Measurements from ENCODE around the gene SEMA3C. TPM values are rescaled to one million over a fixed set of nuclear protein-coding genes. Genes with fewer than 3 reads are reported as not detected.
"Not testable (repeated sequence)": the region's sequence is repeated elsewhere in the genome, so short reads cannot be mapped to it uniquely, and the experiment has no call there.

Gene SEMA3C
- polyA plus RNA-seq, 4 donors = 25.9 to 36.1 (median 32.3) TPM

DNA sequence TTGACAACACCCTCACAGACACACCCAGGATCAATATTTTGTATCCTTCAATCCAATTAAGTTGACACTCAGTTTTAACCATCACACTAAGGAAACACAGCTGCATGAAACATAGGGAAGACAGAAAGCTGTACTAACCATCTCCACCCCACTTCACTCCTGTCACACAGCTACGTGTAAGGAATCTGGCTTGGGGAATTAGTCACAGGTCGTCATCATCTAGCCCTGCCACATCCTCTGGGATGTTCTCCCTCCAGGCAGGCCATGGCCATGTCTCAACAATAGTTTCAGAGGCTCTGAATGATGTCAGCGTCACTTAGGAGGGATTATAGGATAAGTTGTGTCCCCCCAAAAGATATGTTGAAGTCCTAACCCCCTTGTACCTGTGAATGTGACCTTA, 10.8 kb upstream of the SEMA3C start:
- DNase-seq (ENCODE audit: low read depth in 4 of 4, low spot score in 2 of 4) = no peak

DNA sequence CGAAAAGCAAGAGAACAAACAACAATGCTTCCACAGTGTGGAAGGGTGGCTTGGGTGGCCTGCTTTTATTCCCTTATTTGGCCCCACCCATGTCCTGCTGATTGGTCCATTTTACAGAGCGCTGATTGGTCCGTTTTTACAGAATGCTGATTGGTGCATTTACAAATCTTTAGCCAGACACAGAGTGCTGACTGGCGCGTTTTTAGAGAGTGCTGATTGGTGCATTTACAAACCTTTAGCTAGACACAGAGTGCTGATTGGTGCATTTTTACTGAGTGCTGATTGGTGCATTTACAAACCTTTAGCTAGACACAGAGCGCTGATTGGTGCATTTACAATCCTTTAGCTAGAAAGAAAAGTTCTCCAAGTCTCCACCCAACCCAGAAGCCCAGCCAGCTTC, 8.1 kb upstream of the SEMA3C start:
- DNase-seq (ENCODE audit: low read depth in 4 of 4, low spot score in 2 of 4) = not testable (repeated sequence)

DNA sequence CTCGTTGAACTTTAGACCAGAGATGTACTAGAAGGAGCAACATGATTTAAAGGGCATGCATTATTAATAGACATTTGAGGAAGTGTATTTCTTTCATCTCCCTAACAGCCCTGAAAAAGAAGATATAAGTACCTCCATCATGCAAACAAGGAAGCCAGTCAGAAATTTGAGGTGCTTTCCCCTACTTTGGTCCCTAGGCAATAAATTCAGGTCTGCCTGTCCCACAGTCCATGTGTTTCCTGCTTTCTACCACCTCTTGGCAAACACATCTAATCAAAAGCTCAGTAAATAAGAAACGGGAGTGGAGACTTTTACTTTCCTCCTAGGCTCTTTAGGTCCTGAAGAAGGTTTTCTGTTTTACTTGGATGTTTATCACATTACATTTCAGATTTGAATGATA, 5.2 kb upstream of the SEMA3C start:
- no peak for DNase-seq (ENCODE audit: low read depth in 4 of 4, low spot score in 2 of 4)

DNA sequence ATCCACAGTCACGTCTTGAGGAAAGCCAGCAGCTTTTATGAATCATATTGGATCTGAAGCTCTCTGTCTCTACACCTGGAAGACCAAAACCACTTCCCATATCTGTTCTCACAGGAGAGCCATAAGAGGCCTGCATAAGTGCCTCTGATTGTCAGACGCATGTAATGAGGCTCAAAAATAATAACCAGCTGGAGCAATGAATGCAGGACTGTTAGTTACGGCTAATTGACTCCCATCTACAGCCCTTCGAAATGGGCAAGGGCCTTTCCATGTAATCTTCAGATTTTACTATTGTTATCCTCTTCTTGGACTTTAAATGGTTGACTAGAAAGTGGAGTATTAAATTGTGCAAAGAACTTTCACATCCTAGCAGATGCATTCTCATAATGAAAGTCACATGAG, 4.4 kb upstream of the SEMA3C start:
- DNase-seq (ENCODE audit: low read depth in 4 of 4, low spot score in 2 of 4) = no peak

DNA sequence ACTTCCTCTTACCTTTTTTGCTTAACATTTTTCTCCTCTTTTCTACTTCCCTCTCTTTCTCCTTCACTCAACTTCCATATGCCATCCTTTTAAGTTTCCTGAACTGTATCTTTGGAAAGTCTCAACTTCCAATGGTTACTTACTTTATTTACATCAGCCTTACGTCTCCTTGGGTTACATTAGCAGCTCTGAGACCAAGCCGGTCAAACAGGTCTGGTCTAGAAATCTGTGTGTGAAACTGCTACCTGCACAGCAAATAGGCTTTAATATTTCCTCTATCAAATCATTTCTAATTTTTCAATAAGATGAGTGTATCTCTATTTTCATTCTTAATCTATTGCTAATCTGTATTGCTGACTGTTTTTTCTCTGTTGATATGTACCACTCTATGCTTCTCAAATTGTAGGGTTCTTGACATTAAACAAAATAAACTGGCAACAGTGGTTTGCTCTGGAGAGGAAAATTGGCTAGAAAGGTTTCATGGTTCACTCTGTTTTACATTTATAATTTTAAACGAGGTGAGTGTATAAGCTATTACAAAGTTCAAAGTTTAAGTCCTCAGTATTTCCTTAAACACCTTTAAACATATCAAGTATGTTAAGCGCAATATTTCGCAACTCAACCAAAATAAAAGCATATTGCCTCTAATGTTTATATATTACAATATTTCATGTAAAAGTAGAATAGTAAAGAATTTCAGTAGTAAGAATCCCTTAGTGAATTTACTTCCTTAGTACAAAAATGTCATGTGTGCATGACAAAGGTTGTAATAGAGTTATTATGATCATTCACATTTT, 3.6 kb upstream of the SEMA3C start:
- DNase-seq (ENCODE audit: low read depth in 4 of 4, low spot score in 2 of 4) = no peak

DNA sequence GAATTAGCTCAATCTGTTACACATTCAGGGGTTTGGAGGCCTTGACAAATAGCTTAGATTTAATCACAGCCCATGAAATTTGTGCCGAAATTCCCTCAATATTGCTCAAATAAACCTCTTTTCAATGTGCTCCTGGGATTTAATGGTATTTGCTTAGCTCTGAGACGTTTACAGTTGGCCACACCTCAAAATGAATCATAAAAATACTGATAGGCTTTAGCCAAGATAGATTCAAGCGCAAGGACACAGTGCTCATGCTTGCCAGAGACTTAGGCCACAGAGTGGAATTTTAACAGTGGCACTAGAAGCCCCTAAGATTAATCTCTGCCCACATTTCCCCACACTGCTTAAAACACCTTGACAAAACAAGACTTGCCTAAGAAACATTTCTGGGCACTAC, 2.3 kb upstream of the SEMA3C start:
- no peak for DNase-seq (ENCODE audit: low read depth in 4 of 4, low spot score in 2 of 4)

DNA sequence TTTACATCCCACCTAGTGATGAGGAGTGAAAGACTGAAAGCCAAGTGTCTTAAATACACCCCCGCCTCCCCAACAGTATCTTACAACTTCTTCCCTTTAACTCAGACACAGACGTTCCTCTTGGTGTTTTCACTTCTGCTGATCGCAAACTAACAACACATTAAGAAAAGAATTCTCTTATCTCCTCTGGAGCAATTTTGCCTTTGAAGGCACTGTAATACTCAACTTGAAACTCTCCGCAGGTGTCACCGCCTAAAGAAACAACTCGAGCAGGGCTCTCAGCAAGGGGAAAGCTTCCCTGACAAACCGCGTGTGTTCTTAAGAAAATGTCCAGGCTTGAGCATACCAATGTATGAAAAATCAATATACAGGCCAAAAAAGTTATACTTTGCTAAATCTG, 452 bp downstream of the SEMA3C start:
- DNase-seq (ENCODE audit: low read depth in 4 of 4, low spot score in 2 of 4) = no peak

DNA sequence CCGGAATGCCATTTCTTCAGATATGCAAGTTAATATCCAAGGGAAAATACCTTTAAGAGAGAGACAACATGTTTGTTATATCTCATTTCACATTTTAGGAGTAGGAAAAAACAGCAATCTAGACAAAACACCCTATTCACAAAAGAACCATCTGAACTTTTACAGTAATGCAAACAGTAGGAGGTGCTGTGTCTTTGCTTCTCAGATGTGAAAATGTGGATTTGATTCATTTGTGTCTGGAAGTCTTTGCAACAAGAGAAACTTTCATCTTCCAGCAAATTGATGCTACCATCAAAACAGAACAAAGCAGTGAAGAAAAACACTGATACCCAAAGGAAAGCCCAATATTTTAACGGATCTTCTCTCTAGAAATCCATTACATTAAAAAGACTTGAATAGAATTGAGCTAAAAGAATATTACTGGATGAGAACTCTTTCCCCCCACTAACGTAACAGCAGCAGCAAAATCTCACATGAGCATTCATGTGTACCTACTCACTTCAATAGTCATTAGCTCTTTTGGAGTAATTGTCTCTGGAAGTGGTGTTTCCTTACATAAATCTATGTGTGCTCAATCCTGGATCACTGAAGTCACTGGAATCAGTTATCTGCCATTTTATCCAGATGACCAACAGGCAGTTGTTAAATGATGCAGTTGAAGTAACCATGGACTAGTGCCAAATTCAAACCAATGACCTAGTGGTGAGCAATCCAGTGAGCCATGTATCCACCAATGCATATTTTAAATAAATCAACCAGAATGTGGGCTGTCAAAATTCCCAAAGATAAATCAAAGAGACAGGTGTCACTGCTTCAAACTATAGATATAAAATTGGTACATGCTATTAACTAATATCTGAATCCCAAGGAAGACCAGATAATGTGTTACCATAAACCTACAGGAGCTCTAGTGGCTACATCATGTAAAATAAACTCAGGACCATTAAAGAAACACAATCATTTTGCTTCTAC, 1.8 kb downstream of the SEMA3C start:
- no peak for DNase-seq (ENCODE audit: low read depth in 4 of 4, low spot score in 2 of 4)

DNA sequence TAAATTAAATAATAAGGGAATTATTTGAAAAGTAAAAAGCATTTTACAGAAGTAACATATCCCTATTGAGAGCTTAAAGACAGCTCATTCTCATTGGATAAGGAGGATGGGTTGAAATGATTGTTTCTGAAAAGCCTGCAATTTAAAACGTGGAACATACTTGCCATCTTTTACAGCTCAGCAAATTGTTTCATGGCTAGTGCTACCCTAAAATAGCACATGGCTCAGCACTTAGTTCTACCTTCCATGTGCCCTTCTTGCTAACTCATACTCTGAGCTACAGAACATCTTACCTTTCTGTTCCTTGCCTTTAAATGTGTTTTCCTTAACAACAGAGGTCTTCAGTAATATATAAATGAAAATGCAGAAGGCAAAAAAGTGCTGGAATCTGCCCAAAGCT, 8.6 kb downstream of the SEMA3C start:
- no peak for DNase-seq (ENCODE audit: low read depth in 4 of 4, low spot score in 2 of 4)

DNA sequence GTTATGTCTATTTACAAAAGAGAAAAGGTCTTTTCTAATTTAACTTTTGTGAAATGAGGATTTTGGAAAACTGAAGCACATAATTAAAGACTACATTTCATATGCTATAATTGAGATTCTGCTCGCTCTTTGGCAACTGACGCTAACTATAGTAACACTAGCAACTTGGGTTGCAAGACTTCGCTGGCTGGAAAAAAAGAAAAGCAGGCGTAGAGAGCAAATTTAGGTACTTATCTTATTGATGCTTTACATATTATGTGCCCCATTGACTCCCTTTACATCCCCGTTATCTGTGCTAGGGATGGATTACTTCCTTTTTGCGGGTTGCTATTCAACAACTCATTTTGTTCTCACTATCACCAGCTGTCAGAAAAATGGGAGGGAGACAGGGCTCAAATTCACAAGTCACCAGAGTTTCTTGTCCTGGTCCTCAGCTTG, 10.5 kb downstream of the SEMA3C start:
- no peak for DNase-seq (ENCODE audit: low read depth in 4 of 4, low spot score in 2 of 4)

DNA sequence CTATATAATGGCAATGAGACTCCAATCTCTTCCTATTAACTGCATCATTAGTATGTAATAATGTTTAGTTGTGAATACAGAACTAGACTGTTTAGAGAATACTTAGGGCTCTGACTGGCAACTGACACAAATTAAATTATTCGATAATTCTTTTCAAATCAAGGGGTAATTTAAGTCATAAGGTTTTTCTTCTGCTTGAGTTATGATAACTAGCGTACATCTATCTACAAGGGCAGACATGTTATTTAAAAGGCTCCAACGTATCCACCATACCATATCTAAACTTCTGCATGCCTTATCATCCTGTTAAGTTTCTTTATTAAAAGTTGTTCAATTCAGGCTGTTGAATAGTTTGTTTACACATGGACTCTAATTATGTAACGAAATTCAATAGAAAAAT, 11.2 kb downstream of the SEMA3C start:
- no peak for DNase-seq (ENCODE audit: low read depth in 4 of 4, low spot score in 2 of 4)

DNA sequence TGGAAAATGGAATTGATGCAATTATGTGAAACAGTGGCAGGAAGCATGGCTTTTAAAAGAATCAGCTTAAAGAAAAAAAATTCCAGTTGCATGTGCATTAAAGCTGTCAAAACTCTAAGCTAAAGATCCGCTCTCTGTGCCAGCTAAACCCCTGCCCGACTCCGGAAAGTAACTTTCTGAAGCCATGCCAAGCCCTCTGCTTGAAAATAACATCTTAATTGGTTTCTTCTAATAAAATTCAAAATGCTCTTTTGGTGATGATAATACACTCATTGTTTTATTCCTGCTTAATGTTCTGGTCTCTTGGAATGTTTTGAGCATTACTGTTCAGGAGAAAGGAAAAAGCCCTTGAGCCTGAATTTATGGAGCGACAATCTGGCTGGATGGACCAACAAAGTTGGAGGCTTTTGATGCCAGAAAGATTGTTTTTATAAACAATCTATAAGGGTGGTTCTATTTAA, 11.7 kb downstream of the SEMA3C start:
- no peak for DNase-seq (ENCODE audit: low read depth in 4 of 4, low spot score in 2 of 4)

DNA sequence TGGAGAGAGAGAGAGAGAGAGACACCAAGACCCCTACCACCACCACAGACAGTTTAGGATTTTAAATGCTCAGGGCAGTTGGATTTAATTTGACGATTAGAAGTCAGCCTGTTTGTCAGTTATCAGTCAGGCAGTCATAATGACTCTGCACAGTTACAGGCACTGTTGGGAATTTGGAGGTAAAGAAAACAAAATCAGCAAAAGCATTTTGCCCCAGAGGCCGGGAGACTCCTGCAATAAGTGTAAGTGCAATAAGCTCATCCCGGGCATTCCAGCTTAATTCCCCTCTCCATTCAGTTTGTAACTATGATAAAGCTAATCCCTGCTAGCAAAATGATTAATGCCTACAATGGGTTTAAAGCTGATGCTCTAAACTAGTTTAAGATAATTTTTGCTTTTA, 13.5 kb downstream of the SEMA3C start:
- no peak for DNase-seq (ENCODE audit: low read depth in 4 of 4, low spot score in 2 of 4)

DNA sequence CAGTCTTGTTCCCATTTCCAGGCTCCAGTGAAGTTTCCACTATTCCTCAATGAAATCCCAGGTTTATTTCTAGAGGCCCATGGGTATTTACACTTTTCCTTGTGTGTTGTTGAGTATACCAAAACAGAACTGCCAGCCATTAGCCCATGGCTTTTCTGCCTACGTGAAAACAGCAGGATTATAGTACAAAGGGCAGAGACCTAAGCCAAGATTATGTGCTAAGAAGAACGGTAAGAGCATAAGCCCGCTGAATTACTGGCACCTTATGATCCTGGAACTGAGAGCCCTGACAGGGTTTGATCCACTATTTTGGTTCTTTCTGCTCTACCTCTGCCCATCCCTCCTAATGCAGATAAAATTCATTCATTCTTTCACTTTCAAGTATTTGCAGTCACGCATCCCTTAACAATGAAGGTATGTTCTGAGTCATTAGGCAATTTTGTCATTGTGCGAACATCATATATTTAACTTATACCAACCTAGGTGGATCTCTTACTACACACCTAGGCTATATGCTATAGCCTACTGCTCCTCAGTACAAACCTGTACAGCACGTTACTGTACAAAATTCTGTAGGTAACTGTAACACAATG, 16.0 kb downstream of the SEMA3C start:
- DNase-seq (ENCODE audit: low read depth in 4 of 4, low spot score in 2 of 4) = no peak

DNA sequence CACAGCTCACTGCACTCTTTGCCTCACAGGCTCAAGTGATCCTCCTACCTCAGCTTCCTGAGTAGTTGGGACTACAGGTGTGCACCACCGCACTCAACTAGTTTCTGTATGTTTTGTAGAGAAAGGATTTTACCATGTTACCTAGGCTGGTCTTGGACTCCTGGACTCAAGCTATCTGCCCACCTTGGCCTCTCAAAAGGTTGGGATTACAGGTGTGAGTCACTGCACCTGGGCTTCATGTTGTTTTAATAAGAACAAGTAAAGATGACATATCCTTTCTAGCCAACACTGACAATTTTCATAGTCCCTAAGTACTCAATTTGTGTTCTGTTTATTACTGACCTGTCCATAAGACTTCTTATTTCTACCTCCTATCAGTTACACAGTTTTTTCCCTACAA, 16.8 kb downstream of the SEMA3C start:
- DNase-seq (ENCODE audit: low read depth in 4 of 4, low spot score in 2 of 4) = no peak

DNA sequence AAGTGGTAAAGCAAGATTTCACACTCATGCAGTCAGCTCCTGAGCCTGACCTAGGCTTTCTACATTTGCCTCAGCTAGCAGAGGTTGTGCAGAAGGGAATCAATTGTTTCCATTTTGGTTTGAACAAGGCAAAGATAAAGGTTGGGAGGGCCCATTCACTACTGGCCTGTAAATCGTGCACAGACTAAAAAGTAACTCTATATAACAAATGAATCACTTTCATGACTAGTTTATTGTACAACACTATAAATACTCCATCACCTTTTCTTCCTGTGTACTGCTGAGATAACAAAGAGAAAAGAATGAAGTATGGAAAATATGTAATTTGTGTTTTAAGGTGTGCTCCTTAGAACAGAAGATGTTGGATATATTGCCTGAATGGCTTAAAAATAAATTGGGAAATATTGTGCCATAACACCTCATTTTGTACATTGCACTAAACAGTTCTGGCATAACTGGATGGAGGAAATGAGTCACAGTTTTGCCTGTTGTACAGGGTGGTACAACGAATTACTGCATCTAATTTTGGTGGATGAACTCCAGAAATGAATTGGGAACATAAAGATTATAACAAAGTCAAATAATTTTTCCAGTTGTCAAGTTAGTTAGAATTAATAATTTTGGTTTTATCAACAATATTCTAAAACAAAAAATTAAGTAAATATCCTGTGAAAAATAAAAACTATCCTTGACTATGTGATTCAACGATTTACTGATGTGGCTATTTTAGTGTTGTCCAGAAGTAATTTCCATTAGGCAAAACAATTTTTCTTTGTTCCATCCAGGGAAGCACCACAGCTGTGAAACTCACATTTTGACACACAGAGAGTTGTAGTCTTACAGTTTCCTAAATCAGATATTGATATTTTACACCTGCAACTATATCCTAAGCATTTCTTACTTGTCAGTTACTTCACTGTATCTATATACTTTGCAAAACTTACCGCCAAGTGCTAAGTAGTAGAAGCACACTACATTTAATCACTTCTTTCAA, 18.0 kb downstream of the SEMA3C start:
- no peak for DNase-seq (ENCODE audit: low read depth in 4 of 4, low spot score in 2 of 4)

DNA sequence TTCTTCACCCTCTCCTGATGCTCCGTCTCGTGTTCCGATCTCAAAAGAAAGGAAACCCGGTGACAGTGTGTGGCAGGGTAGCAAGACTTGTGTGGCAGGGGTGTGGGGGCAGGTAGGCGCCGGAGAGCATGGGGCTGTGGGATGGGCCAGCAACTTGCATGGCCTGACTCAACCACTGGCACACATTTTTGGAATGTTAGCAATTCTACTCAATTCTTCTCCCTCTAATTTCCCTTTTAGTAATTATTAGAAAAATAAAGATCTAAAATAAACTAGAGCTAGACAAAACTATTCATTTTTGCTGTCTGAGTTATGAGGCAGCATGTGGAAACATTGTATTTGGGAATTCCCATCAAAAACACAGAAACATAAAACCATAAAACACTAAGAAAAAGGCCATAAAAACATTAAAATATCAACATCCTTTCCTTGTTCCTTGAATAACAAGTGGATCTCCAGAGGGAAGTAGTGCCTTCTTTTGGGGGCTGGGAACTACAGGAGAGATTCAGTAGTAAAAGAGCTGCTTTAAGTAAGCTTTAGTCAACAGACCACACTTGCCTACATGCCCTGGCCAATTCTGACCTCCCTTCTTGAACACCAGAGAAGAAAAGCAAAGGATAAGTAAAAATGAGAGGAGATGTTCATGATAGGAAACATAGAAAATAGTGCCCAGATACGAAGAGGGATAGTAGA, 21.8 kb downstream of the SEMA3C start:
- no peak for DNase-seq (ENCODE audit: low read depth in 4 of 4, low spot score in 2 of 4)

DNA sequence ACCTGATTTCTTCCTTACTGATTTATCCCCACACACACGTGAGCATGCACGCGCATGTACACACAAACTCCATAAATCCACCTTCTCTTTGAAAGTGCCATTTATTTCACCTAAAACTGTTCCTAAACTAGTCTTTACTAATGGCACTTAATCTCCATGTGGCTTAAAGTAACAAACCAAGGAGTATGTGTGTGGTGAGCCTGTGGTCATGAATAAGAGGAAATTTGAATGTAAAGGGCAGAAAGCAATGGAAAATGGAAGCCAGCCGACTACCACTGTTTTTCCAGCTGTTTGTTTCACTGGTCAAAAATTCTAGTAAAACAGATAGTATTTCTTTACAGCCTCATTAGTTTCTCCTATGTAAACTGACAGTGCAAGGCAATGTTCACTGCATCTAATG, 23.8 kb downstream of the SEMA3C start:
- no peak for DNase-seq (ENCODE audit: low read depth in 4 of 4, low spot score in 2 of 4)

DNA sequence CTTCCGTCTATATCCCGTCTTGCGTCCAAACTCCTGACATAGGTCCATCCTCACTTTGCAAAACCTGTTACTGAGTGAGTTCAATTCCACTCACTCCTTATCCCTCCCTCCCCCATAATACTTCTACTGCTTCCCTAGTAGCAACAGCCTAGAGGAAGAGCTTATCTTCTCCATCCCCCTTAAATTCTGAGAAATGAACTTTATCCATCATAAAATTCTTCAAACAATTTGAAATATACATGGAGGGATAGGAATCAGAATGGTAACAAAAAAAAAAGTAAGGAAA, 27.6 kb downstream of the SEMA3C start:
- DNase-seq (ENCODE audit: low read depth in 4 of 4, low spot score in 2 of 4) = no peak

Data from left renal cortex interstitium (tissue), 4 donors.